GM12873 (cell line): ENCODE measurements around the gene LRMDA.

Experiments used
- CTCF ChIP-seq: IDR thresholded peaks from 2 replicates; pipeline ENCODE4 v1.5.1; 2012; ENCODE audit warnings: low read depth, mild to moderate bottlenecking, moderate library complexity, low read length, control low read depth; ENCODE audit not compliant: insufficient read depth; ENCODE audit errors: missing control alignments

Gene LRMDA

GRCh38 chr10:75592151-75592787, 160.8 kb downstream of the LRMDA start:
- no peak for TF ChIP-seq CTCF

GRCh38 chr10:75592791-75593643, 161.6 kb downstream of the LRMDA start:
- TF ChIP-seq CTCF = no peak

- TF ChIP-seq CTCF = peak; percentile 18
These were observed 162.5 kb downstream of the LRMDA start for GRCh38 chr10:75593692-75594556.

GRCh38 chr10:75596930-75597620, 165.7 kb downstream of the LRMDA start:
- TF ChIP-seq CTCF = no peak

- no peak for TF ChIP-seq CTCF
These were observed 166.5 kb downstream of the LRMDA start for GRCh38 chr10:75597773-75598440.

GRCh38 chr10:75598998-75599397, 167.6 kb downstream of the LRMDA start:
- TF ChIP-seq CTCF = no peak
